Mesothelial cell of epicardium (in vitro differentiated cells): ENCODE measurements around the gene IFNK. TPM values are rescaled to one million over a fixed set of nuclear protein-coding genes. Genes with fewer than 3 reads are reported as not detected.

ENCODE experiments used
- DNase-seq, 2 experiments: peaks; one replicate each; pipeline ENCODE4 v3.0.0; 2021; ENCODE audit warnings: low spot score in 2 of 2; ENCODE audit not compliant: unreplicated experiment in 2 of 2
- H3K27ac Mint-ChIP-seq: 2 replicates; pipeline ENCODE4 v1.8.0; 2021; ENCODE audit warnings: mixed read lengths
- H3K27me3 Mint-ChIP-seq: 2 replicates; pipeline ENCODE4 v1.8.0; 2021; ENCODE audit warnings: low read depth, mixed read lengths
- H3K36me3 Mint-ChIP-seq: 2 replicates; pipeline ENCODE4 v1.8.0; 2021; ENCODE audit warnings: mixed read lengths
- H3K4me1 Mint-ChIP-seq: 2 replicates; pipeline ENCODE4 v1.8.0; 2021; ENCODE audit warnings: mixed read lengths
- H3K4me3 Mint-ChIP-seq: 2 replicates; pipeline ENCODE4 v1.8.0; 2021; ENCODE audit warnings: mild to moderate bottlenecking, moderate library complexity, mixed read lengths
- H3K9me3 Mint-ChIP-seq: 2 replicates; pipeline ENCODE4 v1.8.0; 2021; ENCODE audit warnings: mixed read lengths
- CTCF ChIP-seq: fragments of 200-600 bp; sonication (generic); IDR thresholded peaks from one replicate; pipeline ENCODE4 v1.5.0; 2021; ENCODE audit warnings: antibody characterized with exemption; ENCODE audit not compliant: unreplicated experiment
- total RNA-seq: library from RNA; stranded (reverse); gene quantifications from 3 replicates; pipeline ENCODE4 v1.2.1, GENCODE V29; 2021

Gene IFNK
- total RNA-seq, 1 donor from 2014 or later, result not detected

DNA sequence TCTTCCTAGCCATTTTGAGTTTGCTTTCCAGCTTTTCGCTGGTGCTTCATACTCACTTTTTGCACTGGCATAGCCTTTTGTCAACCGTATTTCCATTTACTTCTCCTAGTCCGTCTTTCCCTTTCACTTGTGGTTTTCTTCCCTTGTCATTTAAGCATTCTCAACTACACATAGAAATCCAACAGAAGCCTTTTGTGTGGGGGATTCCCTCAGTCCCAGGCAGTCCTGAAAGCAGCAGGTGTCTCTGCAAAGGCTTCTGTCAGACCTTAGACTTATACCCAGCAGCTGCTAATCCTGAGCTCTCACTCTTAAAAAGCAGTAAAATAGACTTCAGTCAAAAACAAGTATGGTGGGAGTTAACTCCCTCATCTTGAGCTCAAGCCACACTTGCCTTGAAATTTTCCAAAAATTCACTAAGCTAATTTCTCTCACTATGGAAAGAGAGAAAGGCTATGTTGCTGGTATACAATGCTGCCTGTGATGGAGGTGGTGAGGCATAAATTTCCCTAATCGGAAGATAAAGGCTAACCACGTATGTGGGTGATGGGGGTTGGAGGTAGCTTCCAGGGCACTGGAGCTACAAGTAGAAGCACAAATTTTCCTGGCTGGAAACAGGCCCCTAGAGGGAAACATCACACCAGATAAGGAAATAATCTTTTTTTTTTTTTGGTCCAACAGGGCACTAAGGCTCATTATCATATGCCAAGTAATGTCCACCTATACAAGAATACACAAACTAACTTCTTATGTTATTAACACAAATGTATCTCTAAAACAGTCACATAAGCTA lies 34.8 kb upstream of the IFNK start:
- no peak for TF ChIP-seq CTCF
- Mint-ChIP-seq H3K27ac (peak overlapping the region; percentile 60), H3K4me3 (no peak overlapping the region), H3K4me1 (peaks cover 33% of the 10 kb centered on the region), H3K9me3 (peaks cover 2% of the 10 kb centered on the region), H3K27me3 (no peaks in the 10 kb centered on the region), H3K36me3 (peaks cover 5% of the 10 kb centered on the region)
- no peak for DNase-seq

DNA sequence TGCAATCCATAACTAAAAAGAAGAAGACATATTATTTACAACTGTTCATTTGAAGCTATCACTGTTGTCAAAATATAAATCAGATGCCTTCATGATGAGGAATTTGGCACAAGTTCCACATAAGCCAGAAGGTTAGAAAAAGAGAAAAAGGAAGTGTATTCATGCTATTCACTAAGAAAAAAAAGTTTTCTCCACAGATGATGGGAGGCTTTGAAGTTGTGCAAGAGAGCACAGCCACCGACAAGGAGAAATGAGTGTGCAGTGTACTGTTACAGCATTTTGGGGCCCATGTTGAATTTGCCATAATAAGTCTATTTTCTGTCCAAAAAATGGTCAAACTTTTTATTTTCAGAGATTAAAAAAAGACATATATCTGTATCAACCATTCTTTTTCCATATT lies 32.9 kb upstream of the IFNK start:
- Mint-ChIP-seq H3K36me3 (peaks cover 6% of the 10 kb centered on the region), H3K4me3 (no peak overlapping the region), H3K27me3 (no peaks in the 10 kb centered on the region), H3K9me3 (peaks cover 3% of the 10 kb centered on the region), H3K4me1 (peaks cover 36% of the 10 kb centered on the region), H3K27ac (no peak overlapping the region)
- TF ChIP-seq CTCF, result no peak
- no peak for DNase-seq

GRCh38 chr9:27495480-27496134 lies 28.5 kb upstream of the IFNK start:
- H3K9me3 Mint-ChIP-seq, result peaks cover 3% of the 10 kb centered on the region
- DNase-seq, result no peak
- H3K4me1 Mint-ChIP-seq, result peaks cover 38% of the 10 kb centered on the region
- peaks cover 6% of the 10 kb centered on the region for H3K36me3 Mint-ChIP-seq
- TF ChIP-seq CTCF, result no peak
- H3K4me3 Mint-ChIP-seq, result no peak overlapping the region
- no peaks in the 10 kb centered on the region for H3K27me3 Mint-ChIP-seq
- no peak overlapping the region for H3K27ac Mint-ChIP-seq

GRCh38 chr9:27496135-27496504 lies 28.0 kb upstream of the IFNK start:
- DNase-seq, result no peak
- H3K27ac Mint-ChIP-seq, result peak overlapping the region; percentile 62
- H3K4me1 Mint-ChIP-seq, result peaks cover 36% of the 10 kb centered on the region
- H3K4me3 Mint-ChIP-seq, result no peak overlapping the region
- TF ChIP-seq CTCF, result no peak
- peaks cover 8% of the 10 kb centered on the region for H3K36me3 Mint-ChIP-seq
- H3K27me3 Mint-ChIP-seq, result no peaks in the 10 kb centered on the region
- peaks cover 6% of the 10 kb centered on the region for H3K9me3 Mint-ChIP-seq

DNA sequence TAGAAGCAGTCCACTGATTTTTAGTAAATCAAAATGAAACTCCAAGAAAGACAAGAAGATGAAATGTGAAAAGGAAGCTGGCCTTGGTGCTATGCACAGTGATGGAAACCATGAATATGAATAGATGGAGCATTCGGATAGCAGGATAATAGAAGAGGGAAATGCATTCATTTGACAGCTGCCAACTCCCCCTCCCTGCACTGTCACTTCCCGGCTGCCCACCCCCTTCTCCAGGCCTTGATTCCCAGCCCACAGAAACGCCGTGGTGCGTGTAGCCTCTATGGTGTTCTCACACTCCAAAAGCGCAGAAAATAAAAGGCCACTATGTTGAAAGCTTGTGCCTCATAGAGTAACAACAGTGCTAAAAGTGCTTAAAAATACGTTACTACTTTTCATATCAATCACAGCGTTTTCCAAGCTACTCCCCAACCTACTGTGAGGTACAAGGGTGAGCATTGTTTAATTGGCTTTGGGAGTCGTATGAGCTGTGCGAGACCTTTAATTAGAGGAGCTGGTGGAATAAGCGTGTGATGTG lies 26.1 kb upstream of the IFNK start:
- Mint-ChIP-seq H3K4me1 (peaks cover 38% of the 10 kb centered on the region), H3K9me3 (peaks cover 6% of the 10 kb centered on the region), H3K36me3 (peaks cover 11% of the 10 kb centered on the region), H3K27ac (peak overlapping the region; percentile 59), H3K4me3 (no peak overlapping the region), H3K27me3 (no peaks in the 10 kb centered on the region)
- no peak for TF ChIP-seq CTCF
- no peak for DNase-seq
